Stimulated activated naive B cell treated with anti-CD40 and anti-IgM and Interleukin-4, amounts not matched to agents 10 μg/mL and 1 μg/mL and 100 μg/mL, for 72 hours (primary cell): ENCODE results near the gene PLXND1.
"Not testable (repeated sequence)": the region's sequence is repeated elsewhere in the genome, so short reads cannot be mapped to it uniquely, and the experiment has no call there.

Experiments
- ATAC-seq, 2 donors: fragments of 150-1000 bp; cut with Tn5 transposase; replicated peaks; 2 replicates each; pipeline ENCODE4 v1.10.0; 2021; ENCODE audit warnings: moderate library complexity in 1 of 2
- DNase-seq: peaks from one replicate; pipeline ENCODE4 v3.0.0; 2021
- H3K27ac Mint-ChIP-seq: one replicate; pipeline ENCODE4 v1.8.0; 2022; ENCODE audit warnings: mild to moderate bottlenecking, mixed read lengths
- H3K27me3 Mint-ChIP-seq, 2 donors: one replicate each; pipeline ENCODE4 v1.8.0; 2022; ENCODE audit warnings: mixed read lengths in 2 of 2
- H3K36me3 Mint-ChIP-seq, 2 donors: one replicate each; pipeline ENCODE4 v1.8.0; 2022; ENCODE audit warnings: mixed read lengths in 2 of 2, mild to moderate bottlenecking in 1 of 2
- H3K4me1 Mint-ChIP-seq, 2 donors: one replicate each; pipeline ENCODE4 v1.8.0; 2022; ENCODE audit warnings: mixed read lengths in 2 of 2, mild to moderate bottlenecking in 1 of 2
- H3K4me3 Mint-ChIP-seq, 2 donors: one replicate each; pipeline ENCODE4 v1.8.0; 2022; ENCODE audit warnings: mild to moderate bottlenecking in 2 of 2, mixed read lengths in 2 of 2, moderate library complexity in 1 of 2
- H3K9me3 Mint-ChIP-seq, 2 donors: one replicate each; pipeline ENCODE4 v1.8.0; 2022; ENCODE audit warnings: mixed read lengths in 2 of 2, mild to moderate bottlenecking in 1 of 2

PLXND1 gene

DNA sequence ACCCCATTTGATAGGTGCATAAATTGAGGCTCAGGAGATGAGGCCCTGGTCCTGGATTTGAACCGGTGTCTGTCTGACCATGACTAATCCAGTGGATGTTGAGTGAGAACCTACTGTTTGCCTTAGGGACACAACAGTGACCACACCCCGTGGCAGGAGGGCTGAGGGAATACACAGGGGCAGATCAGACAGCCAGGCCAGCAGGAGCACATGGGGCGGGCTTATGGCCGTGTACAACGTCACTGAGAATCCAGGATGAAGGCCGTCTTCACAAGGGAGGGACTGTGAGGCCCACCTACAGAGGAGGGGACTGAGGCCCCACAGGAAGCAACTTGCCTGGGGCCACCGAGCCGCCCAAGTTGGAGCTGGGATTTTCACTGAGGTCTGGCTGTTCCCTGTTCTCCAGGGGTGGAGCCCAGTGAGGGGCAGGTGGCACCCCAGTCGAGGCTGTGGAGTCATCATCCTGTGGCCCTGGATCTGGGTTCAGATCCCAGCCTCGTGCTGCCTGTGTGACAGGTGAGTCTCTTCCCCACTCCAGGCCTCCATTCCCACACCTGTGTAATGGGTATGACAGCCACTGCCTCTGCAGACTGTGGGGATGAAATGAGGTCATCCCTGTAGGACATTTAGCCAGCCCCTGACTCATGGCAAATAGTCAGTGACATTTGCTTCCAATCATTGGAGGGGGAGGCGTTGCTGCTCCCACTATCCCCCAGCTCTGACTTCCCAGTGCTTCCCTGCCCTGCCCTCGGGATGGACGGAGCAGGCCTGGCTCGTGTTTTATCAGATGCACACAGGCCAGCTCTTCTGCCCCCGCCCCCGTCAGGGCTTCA is 6.3 kb upstream of the PLXND1 start:
- no peak for ATAC-seq

GRCh38 chr3:129611812-129612533 is 5.5 kb upstream of the PLXND1 start:
- no peak overlapping the region for H3K27ac Mint-ChIP-seq
- ATAC-seq, result no peak
- peaks cover under 1 to 4% of the 10 kb centered on the region in 2 donors for H3K36me3 Mint-ChIP-seq
- no peak for DNase-seq
- peaks cover 30 to 33% of the 10 kb centered on the region in 2 donors for H3K27me3 Mint-ChIP-seq
- no peak overlapping the region for H3K4me3 Mint-ChIP-seq
- no peaks in the 10 kb centered on the region for H3K9me3 Mint-ChIP-seq
- peaks cover 5 to 6% of the 10 kb centered on the region in 2 donors for H3K4me1 Mint-ChIP-seq

More for the DNA sequence above, 6.3 kb upstream of the PLXND1 start:
- Mint-ChIP-seq H3K4me1 (peaks cover under 1 to 4% of the 10 kb centered on the region in 2 donors), H3K27me3 (peaks cover 27% of the 10 kb centered on the region in 2 donors), H3K36me3 (no peaks in the 10 kb centered on the region), H3K27ac (no peak overlapping the region), H3K4me3 (no peak overlapping the region), H3K9me3 (no peaks in the 10 kb centered on the region)
- no peak for DNase-seq

- H3K4me1 Mint-ChIP-seq, result peaks cover 6 to 9% of the 10 kb centered on the region in 2 donors
- peaks cover 32 to 36% of the 10 kb centered on the region in 2 donors for H3K27me3 Mint-ChIP-seq
- ATAC-seq, result no peak
- peaks cover 2 to 6% of the 10 kb centered on the region in 2 donors for H3K36me3 Mint-ChIP-seq
- no peaks in the 10 kb centered on the region for H3K9me3 Mint-ChIP-seq
- H3K4me3 Mint-ChIP-seq, result no peak overlapping the region
- H3K27ac Mint-ChIP-seq, result no peak overlapping the region
- DNase-seq, result no peak
These were observed 4.9 kb upstream of the PLXND1 start for GRCh38 chr3:129611446-129611800.

DNA sequence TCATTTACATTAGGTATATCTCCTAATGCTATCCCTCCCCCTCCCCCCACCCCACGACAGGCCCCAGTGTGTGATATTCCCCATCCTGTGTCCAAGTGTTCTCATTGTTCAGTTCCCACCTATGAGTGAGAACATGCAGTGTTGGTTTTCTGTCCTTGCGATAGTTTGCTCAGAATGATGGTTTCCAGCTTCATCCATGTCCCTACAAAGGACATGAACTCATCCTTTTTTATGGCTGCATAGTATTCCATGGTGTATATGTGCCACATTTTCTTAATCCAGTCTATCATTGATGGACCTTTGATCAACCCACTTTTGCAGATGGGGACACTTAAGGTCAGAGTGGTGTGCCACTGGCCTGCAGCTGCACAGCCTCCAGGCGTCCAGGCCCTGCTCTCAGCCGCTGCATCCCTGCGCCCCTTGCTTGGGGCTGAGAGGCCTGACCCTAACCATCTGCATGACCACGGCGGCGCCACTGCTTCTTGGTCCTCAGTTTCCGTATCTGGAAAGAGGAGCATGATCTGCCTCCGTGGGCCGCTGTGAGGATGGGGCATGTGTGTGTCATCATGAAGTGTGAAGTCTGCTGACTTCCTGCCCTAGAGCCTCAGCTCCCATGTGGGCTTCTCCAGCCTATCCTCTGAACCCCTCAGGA is 4.4 kb upstream of the PLXND1 start:
- H3K4me3 Mint-ChIP-seq, DNase-seq, H3K9me3 Mint-ChIP-seq, H3K36me3 Mint-ChIP-seq, H3K4me1 Mint-ChIP-seq, ATAC-seq, H3K27ac Mint-ChIP-seq: not testable (repeated sequence)
- H3K27me3 Mint-ChIP-seq, result peaks cover 32 to 40% of the 10 kb centered on the region in 2 donors

GRCh38 chr3:129610276-129610675 is 3.8 kb upstream of the PLXND1 start:
- Mint-ChIP-seq H3K4me1 (peaks cover 10 to 15% of the 10 kb centered on the region in 2 donors), H3K27ac (no peak overlapping the region), H3K9me3 (no peaks in the 10 kb centered on the region), H3K4me3 (no peak overlapping the region), H3K27me3 (peaks cover 37 to 46% of the 10 kb centered on the region in 2 donors), H3K36me3 (peaks cover 2 to 9% of the 10 kb centered on the region in 2 donors)
- DNase-seq, result no peak
- no peak for ATAC-seq

DNA sequence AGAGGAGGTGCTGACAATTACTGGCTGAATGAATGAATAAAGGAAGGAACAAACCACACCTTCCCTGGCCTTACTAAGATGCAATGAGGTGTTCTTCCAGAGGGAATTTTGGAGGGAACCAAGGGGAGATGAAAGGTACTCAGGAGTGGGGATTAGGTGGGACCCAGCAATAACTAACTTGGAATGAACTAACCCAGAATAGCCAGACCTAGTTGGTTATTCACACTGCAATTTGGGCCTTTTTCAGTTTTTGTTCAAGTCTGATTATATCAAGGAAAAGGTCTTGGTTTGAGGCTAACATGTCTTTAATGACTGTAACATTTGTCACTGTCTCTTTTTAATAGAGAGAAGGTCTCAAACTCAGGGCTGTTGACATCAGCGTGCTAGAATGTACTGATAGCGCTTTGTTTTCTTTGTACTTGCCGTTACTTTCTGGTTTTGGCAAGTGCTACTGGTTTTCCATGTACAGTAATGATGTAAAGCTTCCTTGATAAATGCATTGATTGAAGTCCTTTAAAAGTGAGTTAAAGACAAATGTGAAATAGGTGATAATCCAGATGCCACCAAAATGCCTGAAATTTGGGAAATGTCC is 3.2 kb upstream of the PLXND1 start:
- no peak overlapping the region for H3K4me3 Mint-ChIP-seq
- ATAC-seq, result no peak
- H3K4me1 Mint-ChIP-seq, result peaks cover 10 to 15% of the 10 kb centered on the region in 2 donors
- no peaks in the 10 kb centered on the region for H3K9me3 Mint-ChIP-seq
- H3K27ac Mint-ChIP-seq, result no peak overlapping the region
- peaks cover 2 to 9% of the 10 kb centered on the region in 2 donors for H3K36me3 Mint-ChIP-seq
- DNase-seq, result no peak
- H3K27me3 Mint-ChIP-seq, result peaks cover 39 to 50% of the 10 kb centered on the region in 2 donors

- DNase-seq (no peak), ATAC-seq (no peak)
- H3K27me3 Mint-ChIP-seq, result peaks cover 45 to 56% of the 10 kb centered on the region in 2 donors
- peaks cover 2 to 9% of the 10 kb centered on the region in 2 donors for H3K36me3 Mint-ChIP-seq
- H3K9me3 Mint-ChIP-seq, result no peaks in the 10 kb centered on the region
- no peak overlapping the region for H3K4me3 Mint-ChIP-seq
- H3K4me1 Mint-ChIP-seq, result peaks cover 11 to 15% of the 10 kb centered on the region in 2 donors
- H3K27ac Mint-ChIP-seq, result no peak overlapping the region
These were observed 2.6 kb upstream of the PLXND1 start for GRCh38 chr3:129608936-129609590.

DNA sequence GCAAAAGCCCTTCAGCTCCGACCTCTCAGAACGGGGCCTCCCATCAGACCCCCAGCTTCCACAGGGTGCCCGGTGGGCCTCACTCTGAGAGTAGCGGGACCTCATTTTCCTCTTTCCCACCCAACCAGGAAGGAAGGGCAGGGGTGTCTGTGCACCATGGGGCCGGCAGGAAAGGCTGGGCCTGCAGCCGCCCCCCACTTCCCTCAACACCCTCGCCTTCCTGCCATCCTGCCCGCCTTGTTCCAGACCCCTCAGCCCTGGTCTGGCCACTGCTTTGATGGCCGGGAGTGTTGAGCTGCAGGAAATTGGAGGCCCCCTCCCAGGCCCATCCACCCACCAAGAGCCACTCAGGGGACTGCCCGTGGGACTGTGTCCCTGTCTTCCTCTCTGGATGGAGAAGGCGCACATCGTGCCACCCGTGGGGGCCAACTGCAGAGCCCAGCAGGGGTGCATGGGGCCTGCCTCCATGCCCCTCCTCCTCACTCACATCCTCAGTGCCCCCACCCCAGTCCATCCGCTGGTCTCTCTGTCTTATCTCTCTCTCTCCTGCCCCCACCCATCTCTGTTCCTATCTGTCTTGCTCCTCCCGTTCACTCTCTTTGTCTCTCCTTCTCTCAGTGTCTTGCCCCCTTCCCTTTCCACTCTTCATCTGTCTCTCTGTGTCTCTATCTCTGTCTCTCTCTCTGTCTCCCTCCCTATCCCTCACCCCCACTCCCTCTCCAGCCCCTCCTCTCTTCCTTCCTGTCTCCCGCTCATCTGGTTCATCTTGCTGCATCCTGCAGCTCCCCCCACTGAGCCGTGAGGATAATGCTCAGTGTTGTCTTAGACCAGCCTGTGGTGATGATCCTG is 1.8 kb upstream of the PLXND1 start:
- DNase-seq, result no peak
- H3K36me3 Mint-ChIP-seq, result peaks cover 2 to 9% of the 10 kb centered on the region in 2 donors
- peak overlapping the region in 1 of 2 donors; percentile 0 for H3K4me3 Mint-ChIP-seq

GRCh38 chr3:129607391-129608068 is 1.1 kb upstream of the PLXND1 start:
- H3K27ac Mint-ChIP-seq, result no peak overlapping the region
- H3K4me1 Mint-ChIP-seq, result peaks cover 12 to 15% of the 10 kb centered on the region in 2 donors
- no peak for ATAC-seq
- no peaks in the 10 kb centered on the region for H3K9me3 Mint-ChIP-seq
- H3K4me3 Mint-ChIP-seq, result peak overlapping the region; percentile 87 to 88
- peaks cover 2 to 9% of the 10 kb centered on the region in 2 donors for H3K36me3 Mint-ChIP-seq
- DNase-seq, result no peak
- peaks cover 50 to 60% of the 10 kb centered on the region in 2 donors for H3K27me3 Mint-ChIP-seq

More for the DNA sequence above, 1.8 kb upstream of the PLXND1 start:
- Mint-ChIP-seq H3K9me3 (no peaks in the 10 kb centered on the region), H3K27ac (no peak overlapping the region), H3K27me3 (peaks cover 51 to 62% of the 10 kb centered on the region in 2 donors), H3K4me1 (peaks cover 12 to 15% of the 10 kb centered on the region in 2 donors)
- ATAC-seq, result no peak

DNA sequence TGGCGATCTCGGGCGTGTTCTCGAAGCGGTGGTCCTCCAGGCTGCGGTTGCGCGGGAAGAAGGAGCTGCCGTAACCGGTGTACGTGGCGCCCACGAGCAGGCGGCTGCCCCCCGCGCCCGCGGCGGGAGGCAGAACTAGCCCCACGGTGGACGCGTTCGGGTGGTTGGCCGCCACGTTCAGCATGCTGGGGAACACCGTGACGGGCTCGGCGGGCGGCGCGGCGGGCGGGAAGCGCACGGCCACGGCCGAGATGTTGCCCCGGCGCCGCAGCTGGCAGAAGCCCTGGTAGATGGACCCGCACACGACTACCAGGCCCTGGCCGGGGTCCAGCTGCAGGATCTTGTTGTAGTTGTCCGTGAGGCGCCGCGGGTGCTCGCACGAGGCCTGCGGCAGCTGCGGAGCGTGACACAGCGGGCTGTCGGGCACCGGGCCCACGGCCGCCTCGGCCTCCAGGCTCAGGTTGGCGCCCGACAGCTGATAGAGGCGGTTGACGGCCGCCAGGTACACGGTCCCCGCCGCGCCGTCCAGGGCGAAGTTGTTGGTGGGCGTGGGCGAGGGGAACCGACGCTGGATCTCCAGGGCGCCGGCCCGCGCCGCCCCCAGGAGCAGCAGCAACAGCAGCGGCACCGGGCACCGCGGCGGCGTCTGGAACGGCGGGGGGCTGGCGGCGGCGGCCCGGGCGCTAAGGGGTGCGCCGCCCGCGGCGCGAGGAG is 397 bp downstream of the PLXND1 start:
- peaks cover 42 to 48% of the 10 kb centered on the region in 2 donors for H3K27me3 Mint-ChIP-seq
- no peaks in the 10 kb centered on the region for H3K9me3 Mint-ChIP-seq
- H3K27ac Mint-ChIP-seq, result peak overlapping the region; percentile 89
- H3K36me3 Mint-ChIP-seq, result peaks cover 2 to 9% of the 10 kb centered on the region in 2 donors
- DNase-seq (no peak), ATAC-seq (peak; percentile 10 to 24)
- peak overlapping the region; percentile 89 to 93 for H3K4me3 Mint-ChIP-seq
- H3K4me1 Mint-ChIP-seq, result peaks cover 12 to 15% of the 10 kb centered on the region in 2 donors

DNA sequence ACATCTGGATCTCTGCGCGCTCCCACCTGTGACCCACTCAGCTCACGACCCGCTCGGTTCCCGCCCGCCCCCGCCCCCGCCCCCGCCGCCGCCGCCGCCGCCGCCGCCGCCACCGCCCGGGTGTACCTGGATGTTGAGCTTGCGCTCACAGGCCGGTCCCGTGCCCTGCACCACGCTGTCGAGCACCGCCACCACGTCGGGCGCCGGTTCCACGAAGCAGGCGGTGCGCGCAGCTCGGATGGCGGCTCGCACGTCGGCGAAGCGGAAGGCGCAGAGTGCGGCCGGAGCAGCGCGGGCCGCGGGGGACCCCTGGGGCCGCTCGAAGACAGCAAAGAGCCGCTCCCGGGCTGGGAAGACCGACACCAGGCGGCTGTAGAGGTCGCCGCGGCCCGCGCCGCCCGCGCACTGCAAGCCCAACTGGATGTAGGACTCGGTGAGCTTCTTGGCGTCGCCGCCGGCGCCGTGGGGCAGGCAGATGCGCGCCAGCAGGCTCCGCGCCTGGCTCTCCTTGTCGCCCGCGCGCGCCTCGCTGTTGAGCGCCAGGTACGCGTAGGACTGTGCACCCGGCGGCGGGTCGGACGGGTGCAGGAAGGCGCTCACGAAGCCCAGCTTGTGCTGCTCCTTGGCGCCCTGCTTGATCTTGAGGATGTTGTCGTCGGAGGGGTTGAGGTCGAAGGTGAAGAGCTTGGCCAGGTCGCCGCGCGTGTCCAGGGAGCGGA is 1.1 kb downstream of the PLXND1 start:
- Mint-ChIP-seq H3K27ac (peak overlapping the region; percentile 89), H3K4me1 (peaks cover 12 to 20% of the 10 kb centered on the region in 2 donors), H3K9me3 (no peaks in the 10 kb centered on the region), H3K27me3 (peaks cover 41 to 46% of the 10 kb centered on the region in 2 donors), H3K36me3 (peaks cover 2 to 9% of the 10 kb centered on the region in 2 donors), H3K4me3 (peak overlapping the region; percentile 89 to 93)
- ATAC-seq (peak; percentile 35 to 38), DNase-seq (peak; percentile 18)
